K562 (cell line): ENCODE data around the gene TOX2. TPM values are rescaled to one million over a fixed set of nuclear protein-coding genes. Genes with fewer than 3 reads are reported as not detected.
A peak's percentile ranks its signal among the peaks of the same experiment; 100 is the strongest.

Source experiments
- BRF2 ChIP-seq: IDR thresholded peaks from 3 replicates; pipeline ENCODE4 v1.6.1; 2011; ENCODE audit warnings: borderline replicate concordance, mild to moderate bottlenecking; ENCODE audit not compliant: insufficient read length, insufficient read depth
- ELF1 ChIP-seq: fragments of 200-800 bp; sonication (Bioruptor generic); IDR thresholded peaks from 2 replicates; pipeline ENCODE4 v1.6.1; 2016; ENCODE audit warnings: missing genetic modification characterization, missing compliant biosample characterization
- HLTF ChIP-seq: fragments of 450-650 bp; IDR thresholded peaks from 2 replicates; pipeline ENCODE4 v1.6.1; 2016
- KAT2B ChIP-seq: IDR thresholded peaks from one replicate; pipeline ENCODE4 v1.6.1; 2012; ENCODE audit warnings: low read depth, mild to moderate bottlenecking, control low read depth, inconsistent platforms, low read length, moderate library complexity
- LCOR ChIP-seq: sonication (generic); formaldehyde crosslinking; IDR thresholded peaks from 2 replicates; pipeline ENCODE4 v1.8.0; 2022; ENCODE audit warnings: mild to moderate bottlenecking, missing genetic modification reagents
- MEIS2 ChIP-seq: fragments of 450-650 bp; IDR thresholded peaks from 2 replicates; pipeline ENCODE4 v1.6.1; 2014; ENCODE audit warnings: mild to moderate bottlenecking; ENCODE audit not compliant: partially characterized antibody
- POLR3A ChIP-seq: IDR thresholded peaks from 2 replicates; pipeline ENCODE4 v1.6.1; 2011; ENCODE audit warnings: borderline replicate concordance, mild to moderate bottlenecking, moderate library complexity; ENCODE audit not compliant: insufficient read length, insufficient read depth; ENCODE audit errors: extremely low read depth
- PTTG1 ChIP-seq: fragments of 450-650 bp; IDR thresholded peaks from 2 replicates; pipeline ENCODE4 v1.6.1; 2016; ENCODE audit warnings: low read depth, mild to moderate bottlenecking, missing genetic modification characterization, missing compliant biosample characterization
- ZNF124 ChIP-seq: sonication (generic); formaldehyde crosslinking; IDR thresholded peaks from 2 replicates; pipeline ENCODE4 v1.8.1; 2022; ENCODE audit warnings: missing genetic modification reagents
- ZNF277 ChIP-seq: fragments of 250-450 bp; sonication (Bioruptor Pico); IDR thresholded peaks from 2 replicates; pipeline ENCODE4 v1.8.0; 2022; ENCODE audit warnings: inconsistent platforms, mild to moderate bottlenecking, moderate library complexity, borderline replicate concordance
- polyA plus RNA-seq, 8 experiments: library from polyadenylated mRNA; depleted of rRNA in 4 of 8; stranded (reverse) in 5 of 8; unstranded in 3 of 8; fragments of >200 nt; fragmentation: Nextera tagmentation in 2 of 8; fragmentation: Illumina TruSeq in 1 of 8; extraction: Ambion mirVana in 2 of 8; extraction: Trizol in 1 of 8; gene quantifications; 2 replicates each; pipeline versions ENCODE4 v1.2.1 to v1.2.3, GENCODE V29; 2011 to 2014; ENCODE audit warnings: inconsistent platforms in 1 of 8, missing spikeins in 1 of 8
- total RNA-seq, 7 experiments: library from RNA; depleted of rRNA in 6 of 7; stranded (reverse); fragments of >200 nt in 6 of 7; fragmentation: Illumina TruSeq in 2 of 7; extraction: Trizol in 2 of 7; gene quantifications; 2 replicates each; pipeline versions ENCODE4 v1.2.1 to v1.2.3, GENCODE V29; 2011 to 2021; ENCODE audit warnings: low replicate concordance in 1 of 7
- TF ChIP-seq, protein P1 (sequence below): sonication (generic); formaldehyde crosslinking; IDR thresholded peaks from 2 replicates; pipeline ENCODE4 v1.8.0; 2023; ENCODE audit warnings: missing genetic modification reagents, mild to moderate bottlenecking, borderline replicate concordance

The TOX2 gene
- total and polyA plus RNA-seq, 9 of the 15 experiments (the other 6 are each of a cell fraction or from before 2014, with no cell fraction given) = not detected

DNA sequence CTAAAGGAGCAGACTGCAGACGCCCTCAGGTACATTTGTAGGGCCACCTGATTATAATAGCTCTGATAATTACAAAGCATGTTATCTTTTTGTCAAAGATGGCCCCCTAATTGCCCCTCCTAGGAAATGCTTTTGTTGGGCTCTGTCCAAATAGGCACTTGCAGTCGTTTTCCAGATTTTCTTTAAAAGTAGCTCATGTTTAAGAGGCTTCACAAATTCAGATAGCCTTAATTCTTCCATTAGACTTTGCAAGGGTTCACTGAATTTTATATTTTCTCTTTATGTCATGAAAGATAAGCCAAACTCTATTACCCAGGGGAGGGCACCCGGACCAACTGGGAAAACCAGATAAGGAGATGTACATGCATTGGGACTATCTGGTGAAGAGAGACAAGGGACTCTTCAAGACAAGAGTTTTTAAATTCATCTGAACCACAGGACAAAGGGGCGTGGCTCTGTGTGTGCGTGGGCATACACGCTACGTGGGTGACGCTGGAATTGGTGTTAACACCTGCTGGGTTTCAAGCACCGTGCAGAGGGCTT is 95.6 kb downstream of the TOX2 start (continued):
- TF ChIP-seq ZNF277 (CRISPR knock-in tag) = no peak
- TF ChIP-seq MEIS2 = peak; percentile 60
- TF ChIP-seq HLTF = no peak
- no peak for TF ChIP-seq ZNF124
- TF ChIP-seq, protein P1, sequence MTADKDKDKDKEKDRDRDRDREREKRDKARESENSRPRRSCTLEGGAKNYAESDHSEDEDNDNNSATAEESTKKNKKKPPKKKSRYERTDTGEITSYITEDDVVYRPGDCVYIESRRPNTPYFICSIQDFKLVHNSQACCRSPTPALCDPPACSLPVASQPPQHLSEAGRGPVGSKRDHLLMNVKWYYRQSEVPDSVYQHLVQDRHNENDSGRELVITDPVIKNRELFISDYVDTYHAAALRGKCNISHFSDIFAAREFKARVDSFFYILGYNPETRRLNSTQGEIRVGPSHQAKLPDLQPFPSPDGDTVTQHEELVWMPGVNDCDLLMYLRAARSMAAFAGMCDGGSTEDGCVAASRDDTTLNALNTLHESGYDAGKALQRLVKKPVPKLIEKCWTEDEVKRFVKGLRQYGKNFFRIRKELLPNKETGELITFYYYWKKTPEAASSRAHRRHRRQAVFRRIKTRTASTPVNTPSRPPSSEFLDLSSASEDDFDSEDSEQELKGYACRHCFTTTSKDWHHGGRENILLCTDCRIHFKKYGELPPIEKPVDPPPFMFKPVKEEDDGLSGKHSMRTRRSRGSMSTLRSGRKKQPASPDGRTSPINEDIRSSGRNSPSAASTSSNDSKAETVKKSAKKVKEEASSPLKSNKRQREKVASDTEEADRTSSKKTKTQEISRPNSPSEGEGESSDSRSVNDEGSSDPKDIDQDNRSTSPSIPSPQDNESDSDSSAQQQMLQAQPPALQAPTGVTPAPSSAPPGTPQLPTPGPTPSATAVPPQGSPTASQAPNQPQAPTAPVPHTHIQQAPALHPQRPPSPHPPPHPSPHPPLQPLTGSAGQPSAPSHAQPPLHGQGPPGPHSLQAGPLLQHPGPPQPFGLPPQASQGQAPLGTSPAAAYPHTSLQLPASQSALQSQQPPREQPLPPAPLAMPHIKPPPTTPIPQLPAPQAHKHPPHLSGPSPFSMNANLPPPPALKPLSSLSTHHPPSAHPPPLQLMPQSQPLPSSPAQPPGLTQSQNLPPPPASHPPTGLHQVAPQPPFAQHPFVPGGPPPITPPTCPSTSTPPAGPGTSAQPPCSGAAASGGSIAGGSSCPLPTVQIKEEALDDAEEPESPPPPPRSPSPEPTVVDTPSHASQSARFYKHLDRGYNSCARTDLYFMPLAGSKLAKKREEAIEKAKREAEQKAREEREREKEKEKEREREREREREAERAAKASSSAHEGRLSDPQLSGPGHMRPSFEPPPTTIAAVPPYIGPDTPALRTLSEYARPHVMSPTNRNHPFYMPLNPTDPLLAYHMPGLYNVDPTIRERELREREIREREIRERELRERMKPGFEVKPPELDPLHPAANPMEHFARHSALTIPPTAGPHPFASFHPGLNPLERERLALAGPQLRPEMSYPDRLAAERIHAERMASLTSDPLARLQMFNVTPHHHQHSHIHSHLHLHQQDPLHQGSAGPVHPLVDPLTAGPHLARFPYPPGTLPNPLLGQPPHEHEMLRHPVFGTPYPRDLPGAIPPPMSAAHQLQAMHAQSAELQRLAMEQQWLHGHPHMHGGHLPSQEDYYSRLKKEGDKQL (CRISPR knock-in tag) = no peak
- TF ChIP-seq LCOR = peak; percentile 51; the same call in 1 of the 2 replicates
- no peak for TF ChIP-seq BRF2
- no peak for TF ChIP-seq PTTG1
- TF ChIP-seq POLR3A = no peak
- no peak for TF ChIP-seq KAT2B
- no peak for TF ChIP-seq ELF1
